ENCODE results near the gene DLGAP1. TPM values are rescaled to one million over a fixed set of nuclear protein-coding genes. Genes with fewer than 3 reads are reported as not detected.
A peak's percentile ranks its signal among the peaks of the same experiment; 100 is the strongest.

DLGAP1 gene
- total RNA-seq, 1 donor from 2014 or later: 0.05 TPM

GRCh38 chr18:3457261-3457724 lies 997.8 kb downstream of the DLGAP1 start:
- no peak for TF ChIP-seq CTCF (IDR thresholded peaks at IDR 0.05; ENCODE audit: borderline replicate concordance)
- intact Hi-C loops (cut with micrococcal nuclease): loop anchor here (5.0 kb wide), 1 partner anchor 135 kb away; no protein-coding TSS in a partner anchor
- H3K36me3 ChIP-seq: peaks cover 54% of the 10 kb centered on the region

GRCh38 chr18:3456686-3457069 lies 998.4 kb downstream of the DLGAP1 start:
- no peak for DNase-seq
- H3K27me3 ChIP-seq (ENCODE audit: low read depth): no peaks in the 10 kb centered on the region
- H3K36me3 ChIP-seq: peaks cover 51% of the 10 kb centered on the region
- TF ChIP-seq CTCF (IDR thresholded peaks at IDR 0.05; ENCODE audit: borderline replicate concordance): no peak
- H3K27ac ChIP-seq (replicated peaks): no peak overlapping the region
- H3K4me3 ChIP-seq: no peak overlapping the region
- intact Hi-C loops (cut with micrococcal nuclease): loop anchor here (5.0 kb wide), 1 partner anchor 136 kb away; no protein-coding TSS in a partner anchor
- H3K4me1 ChIP-seq: peaks cover 51% of the 10 kb centered on the region
- H3K9me3 ChIP-seq (replicated peaks): peaks cover 9% of the 10 kb centered on the region

More at GRCh38 chr18:3457261-3457724, 997.8 kb downstream of the DLGAP1 start:
- H3K4me3 ChIP-seq: no peak overlapping the region
- H3K27me3 ChIP-seq (ENCODE audit: low read depth): no peaks in the 10 kb centered on the region
- no peak overlapping the region for H3K27ac ChIP-seq (replicated peaks)
- peaks cover 45% of the 10 kb centered on the region for H3K4me1 ChIP-seq
- no peak for DNase-seq
- peaks cover 15% of the 10 kb centered on the region for H3K9me3 ChIP-seq (replicated peaks)

GRCh38 chr18:3455907-3456685 lies 999.0 kb downstream of the DLGAP1 start:
- H3K4me3 ChIP-seq: no peak overlapping the region
- peaks cover 56% of the 10 kb centered on the region for H3K4me1 ChIP-seq
- DNase-seq: no peak
- intact Hi-C loops (cut with micrococcal nuclease): loop anchor here (5.0 kb wide), 1 partner anchor 136 kb away; no protein-coding TSS in a partner anchor
- H3K36me3 ChIP-seq: peaks cover 45% of the 10 kb centered on the region
- no peak overlapping the region for H3K27ac ChIP-seq (replicated peaks)
- H3K27me3 ChIP-seq (ENCODE audit: low read depth): no peaks in the 10 kb centered on the region
- H3K9me3 ChIP-seq (replicated peaks): peaks cover 3% of the 10 kb centered on the region
- no peak for TF ChIP-seq CTCF (IDR thresholded peaks at IDR 0.05; ENCODE audit: borderline replicate concordance)

- Histone ChIP-seq H3K36me3 (peaks cover 36% of the 10 kb centered on the region), H3K4me3 (peak overlapping the region; percentile 91), H3K9me3 (replicated peaks) (no peaks in the 10 kb centered on the region), H3K4me1 (peaks cover 65% of the 10 kb centered on the region), H3K27me3 (ENCODE audit: low read depth) (no peaks in the 10 kb centered on the region), H3K27ac (replicated peaks) (peak overlapping the region; percentile 99)
- peak; percentile 3 for TF ChIP-seq CTCF (IDR thresholded peaks at IDR 0.05; ENCODE audit: borderline replicate concordance)
- intact Hi-C loops (cut with micrococcal nuclease): loop anchor here (5.0 kb wide), 1 partner anchor 137 kb away; no protein-coding TSS in a partner anchor
- DNase-seq: no peak
Observed at GRCh38 chr18:3455090-3455635, 999.9 kb downstream of the DLGAP1 start.

- intact Hi-C loops (cut with micrococcal nuclease): loop anchor here (5.0 kb wide), 2 partner anchors 138 to 177 kb away; no protein-coding TSS in a partner anchor
- H3K4me3 ChIP-seq: peak overlapping the region; percentile 91
- H3K27ac ChIP-seq (replicated peaks): peak overlapping the region; percentile 99
- H3K4me1 ChIP-seq: peaks cover 71% of the 10 kb centered on the region
- peaks cover 35% of the 10 kb centered on the region for H3K36me3 ChIP-seq
- peak; percentile 77 for TF ChIP-seq CTCF (IDR thresholded peaks at IDR 0.05; ENCODE audit: borderline replicate concordance)
- no peak for DNase-seq
- no peaks in the 10 kb centered on the region for H3K9me3 ChIP-seq (replicated peaks)
- H3K27me3 ChIP-seq (ENCODE audit: low read depth): no peaks in the 10 kb centered on the region
Observed at GRCh38 chr18:3454365-3455089, 1000.6 kb downstream of the DLGAP1 start.
